ENCODE measurements around the gene HS6ST2.

Gene HS6ST2

GRCh38 chrX:132853040-132853439, 105.4 kb downstream of the HS6ST2 start:
- no peak overlapping the region for H3K4me3 ChIP-seq (replicated peaks; ENCODE audit: low read depth, low read length)
- TF ChIP-seq CTCF (IDR thresholded peaks at IDR 0.05; ENCODE audit: low read length, missing control alignments), result no peak
- peak; percentile 74 for DNase-seq (ENCODE audit: low read depth)

GRCh38 chrX:132848296-132848970, 110.0 kb downstream of the HS6ST2 start:
- no peak for TF ChIP-seq CTCF (IDR thresholded peaks at IDR 0.05; ENCODE audit: low read length, missing control alignments)
- DNase-seq (ENCODE audit: low read depth), result no peak
- H3K4me3 ChIP-seq (replicated peaks; ENCODE audit: low read depth, low read length), result no peak overlapping the region

GRCh38 chrX:132843363-132843762, 115.1 kb downstream of the HS6ST2 start:
- no peak overlapping the region for H3K4me3 ChIP-seq (replicated peaks; ENCODE audit: low read depth, low read length)
- no peak for DNase-seq (ENCODE audit: low read depth)
- no peak for TF ChIP-seq CTCF (IDR thresholded peaks at IDR 0.05; ENCODE audit: low read length, missing control alignments)

- no peak overlapping the region for H3K4me3 ChIP-seq (replicated peaks; ENCODE audit: low read depth, low read length)
- no peak for TF ChIP-seq CTCF (IDR thresholded peaks at IDR 0.05; ENCODE audit: low read length, missing control alignments)
- no peak for DNase-seq (ENCODE audit: low read depth)
These were observed 115.8 kb downstream of the HS6ST2 start for GRCh38 chrX:132842460-132843238.

GRCh38 chrX:132837967-132838366, 120.5 kb downstream of the HS6ST2 start:
- no peak overlapping the region for H3K4me3 ChIP-seq (replicated peaks; ENCODE audit: low read depth, low read length)
- no peak for DNase-seq (ENCODE audit: low read depth)
- no peak for TF ChIP-seq CTCF (IDR thresholded peaks at IDR 0.05; ENCODE audit: low read length, missing control alignments)

GRCh38 chrX:132837126-132837525, 121.3 kb downstream of the HS6ST2 start:
- no peak overlapping the region for H3K4me3 ChIP-seq (replicated peaks; ENCODE audit: low read depth, low read length)
- TF ChIP-seq CTCF (IDR thresholded peaks at IDR 0.05; ENCODE audit: low read length, missing control alignments), result no peak
- peak; percentile 61 for DNase-seq (ENCODE audit: low read depth)
